Measurements from ENCODE around the gene RAB6B.

RAB6B gene

DNA sequence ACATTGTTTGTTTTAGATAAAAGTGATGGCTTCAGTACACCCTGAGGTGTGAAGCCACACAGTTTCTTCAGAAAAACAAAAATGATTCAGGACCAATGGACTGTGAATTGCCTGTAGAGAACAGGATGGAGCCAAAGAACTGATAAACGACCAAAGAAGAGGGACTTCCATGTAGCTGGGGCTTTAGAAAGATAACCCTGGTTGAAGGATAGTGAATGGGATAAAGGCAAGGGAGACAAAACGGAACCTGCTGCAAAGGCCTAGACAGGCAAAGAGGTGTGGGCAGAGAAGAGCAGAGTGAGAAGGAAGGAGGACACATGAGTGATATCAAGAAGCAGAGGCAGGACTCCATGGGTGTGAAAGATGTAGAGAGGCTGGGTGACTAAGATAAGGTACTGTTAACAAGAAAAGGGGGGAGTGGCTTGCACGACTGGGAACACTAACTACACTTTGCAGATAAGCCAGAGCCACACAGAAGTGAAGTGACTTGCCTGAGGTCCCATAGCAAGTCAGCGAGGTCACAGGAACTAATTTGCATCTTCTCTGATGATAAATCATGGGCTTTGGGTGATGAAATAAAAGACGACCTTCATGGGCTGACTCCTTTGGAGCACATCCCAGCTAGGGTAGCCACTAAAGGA is 44.3 kb downstream of the RAB6B start (continued):
- TF ChIP-seq ZFP37 (tag by site-specific recombination; IDR thresholded peaks at IDR 0.05) = no peak

DNA sequence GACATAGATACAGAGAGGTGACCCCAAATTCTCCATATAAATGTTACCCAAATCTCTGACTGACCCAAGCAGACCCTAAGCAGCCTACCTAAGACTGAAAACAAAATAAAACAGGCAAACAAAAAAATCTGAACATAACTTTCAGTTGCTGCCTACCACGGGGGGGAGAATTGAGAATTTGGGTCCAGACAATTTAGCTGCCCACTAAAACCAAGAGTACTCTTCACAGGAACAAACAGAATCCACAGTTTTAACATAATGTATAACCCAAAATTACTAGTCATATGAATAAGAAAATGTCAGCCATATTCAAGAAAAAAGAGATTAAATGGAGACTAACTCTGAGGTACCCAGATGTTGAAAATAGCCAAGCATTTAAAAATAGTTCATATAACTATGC is 45.6 kb downstream of the RAB6B start:
- H3K4me1 ChIP-seq (ENCODE audit: control insufficient read depth, insufficient read depth, low read length) = no peaks in the 10 kb centered on the region
- ChIA-PET POLR2A (no interaction called here), CTCF (no interaction called here)
- no peak overlapping the region for H3K27ac ChIP-seq (ENCODE audit: extremely low read depth, low read depth, low read length)
- TF ChIP-seq ZNF561 (tag by site-specific recombination; IDR thresholded peaks at IDR 0.05; ENCODE audit: borderline replicate concordance) = no peak
- no peak for TF ChIP-seq ZNF585B (tag by site-specific recombination; IDR thresholded peaks at IDR 0.05)
- TF ChIP-seq ZNF426 (tag by site-specific recombination; IDR thresholded peaks at IDR 0.05) = no peak
- TF ChIP-seq, protein P1, sequence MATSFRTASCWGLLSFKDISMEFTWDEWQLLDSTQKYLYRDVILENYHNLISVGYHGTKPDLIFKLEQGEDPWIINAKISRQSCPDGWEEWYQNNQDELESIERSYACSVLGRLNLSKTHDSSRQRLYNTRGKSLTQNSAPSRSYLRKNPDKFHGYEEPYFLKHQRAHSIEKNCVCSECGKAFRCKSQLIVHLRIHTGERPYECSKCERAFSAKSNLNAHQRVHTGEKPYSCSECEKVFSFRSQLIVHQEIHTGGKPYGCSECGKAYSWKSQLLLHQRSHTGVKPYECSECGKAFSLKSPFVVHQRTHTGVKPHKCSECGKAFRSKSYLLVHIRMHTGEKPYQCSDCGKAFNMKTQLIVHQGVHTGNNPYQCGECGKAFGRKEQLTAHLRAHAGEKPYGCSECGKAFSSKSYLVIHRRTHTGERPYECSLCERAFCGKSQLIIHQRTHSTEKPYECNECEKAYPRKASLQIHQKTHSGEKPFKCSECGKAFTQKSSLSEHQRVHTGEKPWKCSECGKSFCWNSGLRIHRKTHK (tag by site-specific recombination; IDR thresholded peaks at IDR 0.05) = no peak
- TF ChIP-seq ZNF677 (tag by site-specific recombination; IDR thresholded peaks at IDR 0.05) = no peak
- no peak for TF ChIP-seq ZNF629 (tag by site-specific recombination; IDR thresholded peaks at IDR 0.05)
- no peak for TF ChIP-seq ZNF777 (tag by site-specific recombination; IDR thresholded peaks at IDR 0.05; ENCODE audit: borderline replicate concordance)
- no peak for TF ChIP-seq IKZF3 (tag by site-specific recombination; IDR thresholded peaks at IDR 0.05)
- TF ChIP-seq ZXDB (tag by site-specific recombination; IDR thresholded peaks at IDR 0.05) = no peak
- no peak for TF ChIP-seq YY1 (tag by site-specific recombination; IDR thresholded peaks at IDR 0.05)
- TF ChIP-seq, protein P2, sequence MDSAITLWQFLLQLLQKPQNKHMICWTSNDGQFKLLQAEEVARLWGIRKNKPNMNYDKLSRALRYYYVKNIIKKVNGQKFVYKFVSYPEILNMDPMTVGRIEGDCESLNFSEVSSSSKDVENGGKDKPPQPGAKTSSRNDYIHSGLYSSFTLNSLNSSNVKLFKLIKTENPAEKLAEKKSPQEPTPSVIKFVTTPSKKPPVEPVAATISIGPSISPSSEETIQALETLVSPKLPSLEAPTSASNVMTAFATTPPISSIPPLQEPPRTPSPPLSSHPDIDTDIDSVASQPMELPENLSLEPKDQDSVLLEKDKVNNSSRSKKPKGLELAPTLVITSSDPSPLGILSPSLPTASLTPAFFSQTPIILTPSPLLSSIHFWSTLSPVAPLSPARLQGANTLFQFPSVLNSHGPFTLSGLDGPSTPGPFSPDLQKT (IDR thresholded peaks at IDR 0.05; ENCODE audit: borderline replicate concordance, low read depth, low read length) = no peak
- H3K36me3 ChIP-seq (ENCODE audit: control insufficient read depth in 2 of 2, insufficient read depth in 1 of 2, low read length in 2 of 2) = no peaks in the 10 kb centered on the region
- no peaks in the 10 kb centered on the region for H3K9me3 ChIP-seq (ENCODE audit: control insufficient read depth, insufficient read depth, low read depth, low read length)
- no peak overlapping the region for H3K4me3 ChIP-seq (ENCODE audit: low read depth, low read length)

DNA sequence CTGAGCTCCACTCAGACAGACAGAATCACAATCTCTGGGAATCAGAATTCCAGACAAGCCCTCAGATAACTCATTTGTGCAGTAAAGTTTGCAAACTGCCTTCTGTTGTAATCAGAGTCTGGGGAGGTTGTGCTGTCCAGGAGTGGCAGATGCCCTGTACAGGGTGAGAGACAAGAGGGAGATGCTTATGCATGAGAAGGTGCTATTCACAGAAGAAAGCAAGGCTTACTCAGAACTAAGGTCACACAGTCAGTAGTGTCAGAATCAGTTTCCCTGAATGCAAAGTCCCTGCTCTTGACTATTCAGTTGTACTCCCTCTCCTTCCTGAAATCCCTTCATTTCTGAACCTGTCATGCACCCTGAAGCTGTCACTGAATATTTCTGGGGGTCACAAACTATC is 46.3 kb downstream of the RAB6B start:
- no peak overlapping the region for H3K4me3 ChIP-seq (ENCODE audit: low read depth, low read length)

DNA sequence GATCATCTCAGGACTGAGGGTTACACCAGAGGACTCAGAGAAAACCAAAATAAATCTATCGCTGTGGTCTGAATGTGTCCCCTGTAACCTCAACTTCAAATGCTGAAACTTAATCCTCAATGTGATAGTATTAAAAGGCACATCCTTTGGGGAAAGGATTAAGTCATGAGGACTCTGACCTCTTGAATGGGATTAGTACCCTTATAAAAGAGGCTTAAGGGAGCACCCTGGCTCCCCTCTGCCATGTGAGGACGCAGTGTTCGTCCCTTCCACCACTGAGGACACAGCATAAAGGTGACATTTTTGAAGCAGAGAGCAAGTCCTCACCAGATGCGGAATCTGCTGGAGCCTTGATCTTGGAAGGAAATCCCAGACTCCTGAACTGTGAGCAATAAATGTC is 50.6 kb downstream of the RAB6B start:
- H3K4me3 ChIP-seq (ENCODE audit: low read depth, low read length) = no peak overlapping the region
- no peak overlapping the region for H3K27ac ChIP-seq (ENCODE audit: extremely low read depth, low read depth, low read length)
- peaks cover 0 to 7% of the 10 kb centered on the region in 2 experiments; a peak in 1 of 3 replicates for H3K36me3 ChIP-seq (ENCODE audit: control insufficient read depth in 2 of 2, insufficient read depth in 1 of 2, low read length in 2 of 2)
- H3K9me3 ChIP-seq (ENCODE audit: control insufficient read depth, insufficient read depth, low read depth, low read length) = no peaks in the 10 kb centered on the region
- POLR2A ChIA-PET = no interaction called here
- CTCF ChIA-PET = no interaction called here
- H3K4me1 ChIP-seq (ENCODE audit: control insufficient read depth, insufficient read depth, low read length) = no peaks in the 10 kb centered on the region
- no peak for TF ChIP-seq WT1 (tag by site-specific recombination; IDR thresholded peaks at IDR 0.05)
- no peak for TF ChIP-seq ZNF521 (tag by site-specific recombination; IDR thresholded peaks at IDR 0.05)
- no peak for TF ChIP-seq MEIS1 (CRISPR knock-in tag; IDR thresholded peaks at IDR 0.05; ENCODE audit: borderline replicate concordance)
- TF ChIP-seq ZBTB21 (tag by site-specific recombination; IDR thresholded peaks at IDR 0.05) = no peak
- TF ChIP-seq ZNF23 (tag by site-specific recombination; IDR thresholded peaks at IDR 0.05; ENCODE audit: borderline replicate concordance) = no peak
- no peak for TF ChIP-seq ZNF155 (tag by site-specific recombination; IDR thresholded peaks at IDR 0.05)
- TF ChIP-seq, protein P3, sequence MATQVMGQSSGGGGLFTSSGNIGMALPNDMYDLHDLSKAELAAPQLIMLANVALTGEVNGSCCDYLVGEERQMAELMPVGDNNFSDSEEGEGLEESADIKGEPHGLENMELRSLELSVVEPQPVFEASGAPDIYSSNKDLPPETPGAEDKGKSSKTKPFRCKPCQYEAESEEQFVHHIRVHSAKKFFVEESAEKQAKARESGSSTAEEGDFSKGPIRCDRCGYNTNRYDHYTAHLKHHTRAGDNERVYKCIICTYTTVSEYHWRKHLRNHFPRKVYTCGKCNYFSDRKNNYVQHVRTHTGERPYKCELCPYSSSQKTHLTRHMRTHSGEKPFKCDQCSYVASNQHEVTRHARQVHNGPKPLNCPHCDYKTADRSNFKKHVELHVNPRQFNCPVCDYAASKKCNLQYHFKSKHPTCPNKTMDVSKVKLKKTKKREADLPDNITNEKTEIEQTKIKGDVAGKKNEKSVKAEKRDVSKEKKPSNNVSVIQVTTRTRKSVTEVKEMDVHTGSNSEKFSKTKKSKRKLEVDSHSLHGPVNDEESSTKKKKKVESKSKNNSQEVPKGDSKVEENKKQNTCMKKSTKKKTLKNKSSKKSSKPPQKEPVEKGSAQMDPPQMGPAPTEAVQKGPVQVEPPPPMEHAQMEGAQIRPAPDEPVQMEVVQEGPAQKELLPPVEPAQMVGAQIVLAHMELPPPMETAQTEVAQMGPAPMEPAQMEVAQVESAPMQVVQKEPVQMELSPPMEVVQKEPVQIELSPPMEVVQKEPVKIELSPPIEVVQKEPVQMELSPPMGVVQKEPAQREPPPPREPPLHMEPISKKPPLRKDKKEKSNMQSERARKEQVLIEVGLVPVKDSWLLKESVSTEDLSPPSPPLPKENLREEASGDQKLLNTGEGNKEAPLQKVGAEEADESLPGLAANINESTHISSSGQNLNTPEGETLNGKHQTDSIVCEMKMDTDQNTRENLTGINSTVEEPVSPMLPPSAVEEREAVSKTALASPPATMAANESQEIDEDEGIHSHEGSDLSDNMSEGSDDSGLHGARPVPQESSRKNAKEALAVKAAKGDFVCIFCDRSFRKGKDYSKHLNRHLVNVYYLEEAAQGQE (tag by site-specific recombination; IDR thresholded peaks at IDR 0.05) = no peak
- no peak for TF ChIP-seq ZBTB20 (tag by site-specific recombination; IDR thresholded peaks at IDR 0.05)
- TF ChIP-seq, protein P1 (tag by site-specific recombination; IDR thresholded peaks at IDR 0.05) = no peak
- no peak for TF ChIP-seq ZNF394 (tag by site-specific recombination; IDR thresholded peaks at IDR 0.05; ENCODE audit: borderline replicate concordance)
- no peak for TF ChIP-seq ZNF433 (tag by site-specific recombination; IDR thresholded peaks at IDR 0.05; ENCODE audit: low read depth)
- TF ChIP-seq HOXA7 (CRISPR knock-in tag; IDR thresholded peaks at IDR 0.05; ENCODE audit: borderline replicate concordance) = no peak

More for the DNA sequence above, 46.3 kb downstream of the RAB6B start:
- POLR2A ChIA-PET = no interaction called here
- no peak for TF ChIP-seq ZNF560 (tag by site-specific recombination; IDR thresholded peaks at IDR 0.05; ENCODE audit: borderline replicate concordance)
- no peak for TF ChIP-seq ZNF76 (tag by site-specific recombination; IDR thresholded peaks at IDR 0.05; ENCODE audit: borderline replicate concordance, low read depth)
- CTCF ChIA-PET = no interaction called here
- H3K9me3 ChIP-seq (ENCODE audit: control insufficient read depth, insufficient read depth, low read depth, low read length) = no peaks in the 10 kb centered on the region
- no peak overlapping the region for H3K27ac ChIP-seq (ENCODE audit: extremely low read depth, low read depth, low read length)
- no peaks in the 10 kb centered on the region for H3K4me1 ChIP-seq (ENCODE audit: control insufficient read depth, insufficient read depth, low read length)
- no peaks in the 10 kb centered on the region for H3K36me3 ChIP-seq (ENCODE audit: control insufficient read depth in 2 of 2, insufficient read depth in 1 of 2, low read length in 2 of 2)

All from HEK293 (cell line).